K562 (cell line): ENCODE data around the gene COQ10B. TPM values are rescaled to one million over a fixed set of nuclear protein-coding genes. Genes with fewer than 3 reads are reported as not detected.

Experiments
- CREM ChIP-seq: IDR thresholded peaks from 2 replicates; pipeline ENCODE4 v1.6.1; 2014; ENCODE audit warnings: antibody characterized with exemption, low read depth
- CUX1 ChIP-seq: fragments of 200-800 bp; sonication (Bioruptor generic); IDR thresholded peaks from 2 replicates; pipeline ENCODE4 v1.6.1; 2016; ENCODE audit warnings: missing genetic modification characterization, missing compliant biosample characterization
- PRPF4 ChIP-seq: fragments of 200-400 bp; formaldehyde crosslinking; IDR thresholded peaks from one replicate; pipeline ENCODE4 v1.6.1; 2017; ENCODE audit warnings: low read length, low read depth, mild to moderate bottlenecking; ENCODE audit not compliant: insufficient read depth, poor library complexity, severe bottlenecking
- UBTF ChIP-seq, 2 experiments: IDR thresholded peaks; 2 replicates each; pipeline ENCODE4 v1.6.1; 2012; ENCODE audit warnings: improper control_type of control experiment in 2 of 2, low read depth in 2 of 2, low read length in 2 of 2, borderline replicate concordance in 1 of 2
- ZBTB33 ChIP-seq: sonication (generic); formaldehyde crosslinking; IDR thresholded peaks from 2 replicates; pipeline ENCODE4 v1.8.1; 2023; ENCODE audit warnings: mild to moderate bottlenecking, missing genetic modification reagents
- polyA plus RNA-seq, 8 experiments: library from polyadenylated mRNA; depleted of rRNA in 4 of 8; stranded (reverse) in 5 of 8; unstranded in 3 of 8; fragments of >200 nt; fragmentation: Nextera tagmentation in 2 of 8; fragmentation: Illumina TruSeq in 1 of 8; extraction: Ambion mirVana in 2 of 8; extraction: Trizol in 1 of 8; gene quantifications; 2 replicates each; pipeline versions ENCODE4 v1.2.1 to v1.2.3, GENCODE V29; 2011 to 2014; ENCODE audit warnings: inconsistent platforms in 1 of 8, missing spikeins in 1 of 8
- total RNA-seq, 7 experiments: library from RNA; depleted of rRNA in 6 of 7; stranded (reverse); fragments of >200 nt in 6 of 7; fragmentation: Illumina TruSeq in 2 of 7; extraction: Trizol in 2 of 7; gene quantifications; 2 replicates each; pipeline versions ENCODE4 v1.2.1 to v1.2.3, GENCODE V29; 2011 to 2021; ENCODE audit warnings: low replicate concordance in 1 of 7

COQ10B gene
- total and polyA plus RNA-seq, 9 of the 15 experiments (the other 6 are each of a cell fraction or from before 2014, with no cell fraction given), result 3.1 to 13.1 (median 7.7) TPM

DNA sequence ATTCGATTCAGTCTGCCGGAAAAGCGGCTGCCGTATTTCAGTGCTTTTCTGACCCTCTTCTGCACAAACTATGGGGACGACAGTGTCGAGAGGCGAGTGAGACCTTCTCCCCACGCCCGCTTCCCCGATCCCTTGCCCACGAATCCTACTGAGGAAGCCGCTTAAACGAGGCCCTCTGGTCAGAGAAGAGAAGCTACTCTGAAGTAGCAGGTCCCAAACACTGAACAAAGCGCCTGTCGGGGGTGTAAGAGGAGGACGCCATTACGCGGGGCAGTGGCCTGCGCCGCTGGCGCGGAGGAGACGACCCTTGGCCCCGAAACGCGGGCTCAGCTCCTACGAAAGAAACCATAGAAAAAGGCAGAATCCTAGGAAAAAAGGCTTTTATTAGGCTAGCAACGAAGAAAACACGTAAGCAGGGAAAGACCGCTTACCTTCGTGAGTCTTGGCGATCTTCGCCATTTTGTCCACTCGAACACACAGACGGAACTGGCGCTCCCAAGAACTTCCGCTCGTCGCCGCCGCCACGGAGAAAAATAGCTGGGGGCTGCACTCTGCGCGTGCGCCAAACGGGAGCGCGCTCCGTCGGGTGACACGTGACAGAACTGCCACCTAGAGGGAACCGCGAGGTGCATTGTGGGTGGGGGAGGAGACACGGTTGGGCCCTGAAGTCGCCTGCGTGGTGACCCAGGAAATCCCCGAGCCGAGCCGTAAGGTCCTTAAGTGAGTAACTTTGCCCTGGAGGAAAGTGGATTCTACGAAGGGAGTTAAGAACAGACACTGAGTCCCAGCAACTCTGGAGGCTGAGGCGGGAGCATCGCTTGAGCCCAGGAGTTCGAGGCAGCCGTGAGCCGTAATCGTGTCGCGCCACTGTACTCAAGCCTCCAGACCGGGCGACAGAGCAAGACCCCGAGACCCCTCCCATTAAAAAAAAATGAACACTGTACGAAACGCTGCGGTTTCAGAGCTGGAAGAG lies 18.5 kb upstream of the COQ10B start, which contains the start of gene SF3B1 (continued):
- TF ChIP-seq PRPF4 (no peak), ZBTB33 (CRISPR knock-in tag) (no peak), CREM (peak; percentile 80), UBTF (IDR thresholded peaks at IDR 0.05; ENCODE audit: borderline replicate concordance in 1 of 2, low read depth in 2 of 2, low read length in 2 of 2) (0 out of 4 replicates have a peak, but pooled peaks of 1 of the 2 experiments have one; percentile 25), CUX1 (no peak)
